ENCODE data around the gene GPATCH2L.

GRCh38 chr14:76217179-76217578, 65.5 kb downstream of the GPATCH2L start:
- no peak for TF ChIP-seq CTCF (optimal IDR thresholded peaks at IDR 0.05 in 1 of 3, IDR thresholded peaks at IDR 0.05 in 1 of 3, conservative IDR thresholded peaks at IDR 0.05 in 1 of 3; ENCODE audit: extremely low read depth in 1 of 3, insufficient read depth in 2 of 3, low read length in 3 of 3)
- TF ChIP-seq EZH2 (IDR thresholded peaks at IDR 0.05; ENCODE audit: low read length): no peak
